ENCODE measurements around the gene ENTPD2.

Gene ENTPD2

DNA sequence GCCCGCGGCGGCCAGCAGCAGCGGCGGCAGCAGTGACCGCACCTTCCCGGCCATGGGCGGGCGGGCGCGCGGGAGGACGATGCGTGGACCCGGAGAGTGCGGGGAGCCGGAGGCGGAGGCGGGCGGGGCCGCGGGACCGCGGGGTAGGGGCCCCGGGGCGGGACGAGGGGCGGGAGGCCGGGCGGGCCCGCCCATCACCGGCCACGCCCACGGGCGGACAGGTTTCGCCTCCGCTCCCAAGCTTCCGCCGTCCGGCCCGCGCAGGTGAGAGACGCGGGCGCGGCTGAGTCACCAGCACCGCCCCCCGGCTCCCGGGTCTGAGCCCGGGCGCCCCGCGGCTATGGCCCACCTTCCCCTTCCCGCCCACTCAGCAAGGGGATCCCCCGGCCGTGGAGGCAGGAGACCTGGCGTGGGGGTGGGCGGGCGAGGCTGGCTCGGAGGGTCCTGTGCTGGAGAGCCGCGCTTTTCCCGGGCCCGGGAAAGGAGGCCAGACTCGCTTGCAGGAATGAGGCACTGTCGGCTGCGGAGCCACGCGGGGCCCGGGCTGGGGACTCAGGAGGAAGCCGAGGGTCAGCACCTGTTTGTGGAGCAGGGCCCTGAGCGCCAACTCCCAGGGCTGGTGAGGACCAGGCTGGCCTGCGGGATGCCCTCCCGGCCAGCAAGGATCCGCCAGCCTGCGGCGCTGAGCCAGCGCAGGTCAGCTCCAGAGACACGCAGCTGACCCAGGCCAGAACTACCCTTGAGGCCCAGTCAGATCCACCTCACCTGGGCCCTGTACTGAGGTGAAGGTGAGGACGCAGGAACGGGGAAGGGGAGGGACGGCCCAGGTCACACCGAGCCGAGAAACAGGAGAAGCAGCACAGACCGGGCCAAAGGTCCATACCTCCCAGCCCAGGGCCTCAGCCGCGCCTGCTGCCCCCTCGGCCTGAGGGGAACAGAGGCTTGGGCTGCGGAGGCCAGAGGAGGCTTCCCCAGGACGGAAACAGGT, at the start of gene ENTPD2:
Gene ENTPD2 (minus strand): TSS at position 118 of the 988 bp plus-strand sequence. CDS start 64 bp downstream, at position 54.
- DNase-seq, result no peak

DNA sequence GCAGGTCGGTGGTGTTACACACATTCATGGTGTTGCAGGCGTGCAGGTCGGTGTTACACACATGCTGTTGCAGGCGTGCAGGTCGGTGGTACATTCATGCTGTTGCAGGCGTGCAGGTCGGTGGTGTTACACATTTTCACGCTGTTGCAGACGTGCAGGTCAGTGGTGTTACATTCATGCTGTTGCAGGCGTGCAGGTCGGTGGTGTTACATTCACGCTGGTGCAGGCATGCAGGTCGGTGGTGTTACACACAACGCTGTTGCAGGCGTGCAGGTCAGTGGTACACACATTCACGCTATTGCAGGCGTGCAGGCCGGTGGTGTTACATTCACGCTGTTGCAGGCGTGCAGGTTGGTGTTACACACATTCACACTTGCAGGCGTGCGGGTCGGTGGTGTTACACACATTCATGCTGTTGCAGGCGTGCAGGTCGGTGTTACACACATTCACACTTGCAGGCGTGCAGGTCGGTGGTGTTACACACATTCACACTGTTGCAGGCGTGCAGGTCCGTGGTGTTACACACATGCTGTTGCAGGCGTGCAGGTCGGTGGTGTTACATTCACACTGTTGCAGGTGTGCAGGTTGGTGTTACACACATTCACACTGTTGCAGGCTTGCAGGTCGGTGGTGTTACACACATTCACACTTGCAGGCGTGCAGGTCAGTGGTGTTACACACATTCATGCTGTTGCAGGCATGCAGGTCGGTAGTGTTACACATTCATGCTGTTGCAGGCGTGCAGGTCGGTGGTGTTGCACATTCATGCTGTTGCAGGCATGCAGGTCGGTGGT, 49.5 kb upstream of the ENTPD2 start:
- no peak for DNase-seq

DNA sequence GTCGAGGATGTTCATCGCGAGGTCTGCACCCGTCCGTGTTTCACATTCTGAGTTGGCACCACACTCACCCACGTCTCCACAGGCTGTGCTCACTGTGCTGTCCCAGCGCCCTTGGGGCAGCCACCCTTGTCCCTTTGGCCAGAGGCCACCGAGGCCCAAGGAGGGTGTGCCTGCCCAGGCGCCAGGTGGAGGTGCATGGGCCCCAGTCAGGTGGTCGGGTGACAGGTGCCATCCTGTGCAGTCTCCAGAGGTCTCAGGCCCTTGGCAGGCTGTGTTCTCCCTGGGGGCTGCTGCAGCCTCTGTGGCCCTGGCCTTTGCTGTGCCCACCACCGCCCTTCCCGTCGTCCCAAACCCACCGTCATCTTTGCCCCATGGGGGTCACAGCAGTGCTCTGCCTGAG, 45.4 kb upstream of the ENTPD2 start:
- no peak for DNase-seq

DNA sequence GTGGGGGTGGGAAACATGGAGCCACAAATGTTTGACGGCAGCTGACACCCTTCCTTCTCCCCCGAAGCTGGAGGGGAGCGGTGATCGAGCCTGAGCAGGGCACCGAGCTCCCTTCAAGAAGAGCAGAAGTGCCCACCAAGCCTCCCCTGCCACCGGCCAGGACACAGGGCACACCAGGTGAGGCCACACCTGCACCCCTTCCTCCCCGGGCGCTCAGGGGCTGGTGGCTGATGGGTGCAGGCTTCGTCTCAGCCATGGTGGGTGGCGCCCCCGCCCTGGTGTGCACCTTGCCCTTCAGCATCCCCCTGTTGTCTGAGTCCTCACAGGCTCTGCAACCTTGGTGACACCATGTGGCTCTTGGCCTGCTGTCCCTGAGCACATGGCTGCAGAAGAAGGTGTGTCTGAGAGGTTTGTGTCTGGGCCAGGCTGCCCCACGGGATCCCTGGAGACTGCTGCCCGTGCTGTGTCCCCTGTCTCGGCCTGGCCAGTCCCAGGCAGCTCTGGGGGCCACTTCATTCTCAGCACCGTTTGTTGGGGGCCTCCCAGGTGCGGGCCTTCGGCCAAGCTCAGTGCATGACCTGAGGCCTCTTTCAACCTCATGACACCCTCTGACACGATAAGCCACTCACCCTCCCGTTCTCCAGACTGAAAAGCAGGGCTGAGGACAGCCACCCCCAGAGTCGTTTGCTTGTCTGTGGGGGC, 44.1 kb upstream of the ENTPD2 start:
- DNase-seq, result no peak

DNA sequence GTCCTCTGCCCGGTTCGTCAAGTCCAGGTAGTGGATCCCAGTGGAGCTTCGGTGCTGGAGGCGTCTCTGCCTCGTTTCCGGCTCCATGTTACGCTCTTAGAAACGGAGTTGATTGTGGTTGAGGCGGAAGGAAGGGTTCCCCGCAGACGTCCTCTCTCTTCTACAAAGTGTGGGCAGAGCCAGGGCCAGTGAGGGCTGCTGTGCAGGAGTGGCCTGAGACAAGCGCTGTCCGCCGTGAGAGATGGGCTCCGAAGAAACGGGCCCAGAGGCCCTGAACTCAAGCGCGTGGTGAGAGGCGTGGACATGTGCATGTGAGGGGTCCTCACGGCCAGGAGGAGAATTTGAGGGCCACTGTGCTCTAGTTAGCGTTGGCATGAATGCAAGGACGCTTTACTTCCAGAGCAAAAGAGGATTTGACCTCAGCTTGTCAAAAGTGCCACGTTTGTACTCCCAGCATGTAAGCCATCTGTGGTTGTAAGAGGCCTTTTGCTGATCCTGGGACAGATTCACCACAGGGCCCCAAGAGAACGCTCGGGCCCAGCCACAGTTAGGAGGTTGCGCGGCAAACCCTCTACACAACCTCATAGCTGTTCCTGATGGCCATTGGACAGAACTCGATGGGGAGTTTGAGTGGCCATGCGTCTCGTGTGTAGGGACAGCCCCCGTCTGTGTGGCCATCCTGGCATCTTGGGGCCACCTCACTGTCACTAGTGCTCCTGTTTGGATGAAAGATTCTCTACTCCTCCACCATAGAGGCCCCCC, 43.1 kb upstream of the ENTPD2 start:
- no peak for DNase-seq

DNA sequence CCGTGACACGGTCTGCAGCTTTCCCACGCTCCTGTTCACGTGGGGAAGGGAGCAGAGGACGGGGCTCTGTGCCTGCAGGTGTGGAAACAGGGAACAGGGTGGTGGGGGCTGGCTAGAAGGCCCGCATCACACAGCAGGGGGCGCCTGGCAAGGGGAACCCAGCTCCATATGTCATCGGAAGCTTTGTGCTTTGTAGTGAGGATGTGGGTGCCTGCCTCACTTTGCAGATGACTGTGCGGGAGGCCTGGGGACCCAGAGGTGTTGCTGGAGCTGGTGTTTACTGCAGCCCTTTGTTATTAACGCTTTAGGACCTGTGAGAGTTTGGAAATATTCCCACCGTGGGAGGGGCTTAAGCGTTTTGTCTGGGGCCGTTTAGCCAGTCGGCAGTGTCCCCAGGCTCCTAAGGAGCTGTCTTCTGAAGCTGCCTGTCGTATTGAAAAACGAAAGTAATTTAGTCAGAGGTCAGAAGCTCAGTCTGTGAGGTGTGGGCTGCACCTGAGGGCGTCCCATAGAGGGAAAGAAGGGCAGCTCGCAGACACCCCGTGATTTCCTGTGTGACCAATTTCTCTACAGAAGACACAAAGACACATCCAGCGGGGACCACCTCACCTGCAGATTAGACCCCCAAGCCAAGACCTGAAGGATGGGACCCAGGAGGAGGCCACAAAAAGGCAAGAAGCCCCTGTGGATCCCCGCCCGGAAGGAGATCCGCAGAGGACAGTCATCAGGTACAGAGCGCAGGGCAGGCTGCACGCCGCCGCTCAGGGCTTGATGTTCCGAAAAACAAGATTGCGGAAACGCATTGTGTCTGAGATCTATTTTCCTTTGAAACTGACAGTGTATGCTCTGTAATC, 42.0 kb upstream of the ENTPD2 start:
- no peak for DNase-seq

DNA sequence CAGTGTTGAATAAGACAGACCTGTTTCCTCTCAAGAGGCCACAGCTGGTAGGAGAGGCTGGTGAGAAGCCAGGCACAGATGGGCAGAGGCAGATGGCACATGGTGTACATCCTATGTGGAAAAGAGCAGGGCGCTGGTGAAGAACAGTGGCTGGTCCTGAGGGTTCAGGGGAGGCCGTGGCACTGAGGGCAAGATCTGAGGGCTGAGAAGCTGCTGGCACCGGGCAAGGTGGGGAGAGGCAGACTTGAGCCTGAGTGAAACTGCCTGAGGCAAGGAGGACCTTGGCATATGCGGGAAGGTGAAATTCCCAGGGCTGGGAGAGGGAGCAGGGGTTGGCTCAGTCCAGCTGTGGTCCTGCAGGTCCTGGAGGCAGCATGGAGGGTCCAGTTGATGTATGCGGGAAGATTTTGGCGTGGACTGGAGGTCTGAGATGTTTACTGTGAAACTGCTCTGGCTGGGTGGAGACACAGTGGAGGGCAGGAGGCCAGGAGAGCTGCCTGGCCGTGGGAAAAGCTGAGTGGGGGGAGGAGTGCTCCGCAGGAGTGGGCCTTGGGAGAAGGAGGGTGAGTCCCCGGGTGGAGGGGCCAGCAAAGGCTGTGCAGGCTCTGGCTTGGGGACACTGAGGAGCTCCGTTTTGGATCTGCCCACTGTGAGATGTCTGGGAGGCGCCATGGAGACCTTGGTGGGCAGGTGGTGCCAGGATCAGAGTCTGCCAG, 35.5 kb upstream of the ENTPD2 start:
- DNase-seq, result no peak

DNA sequence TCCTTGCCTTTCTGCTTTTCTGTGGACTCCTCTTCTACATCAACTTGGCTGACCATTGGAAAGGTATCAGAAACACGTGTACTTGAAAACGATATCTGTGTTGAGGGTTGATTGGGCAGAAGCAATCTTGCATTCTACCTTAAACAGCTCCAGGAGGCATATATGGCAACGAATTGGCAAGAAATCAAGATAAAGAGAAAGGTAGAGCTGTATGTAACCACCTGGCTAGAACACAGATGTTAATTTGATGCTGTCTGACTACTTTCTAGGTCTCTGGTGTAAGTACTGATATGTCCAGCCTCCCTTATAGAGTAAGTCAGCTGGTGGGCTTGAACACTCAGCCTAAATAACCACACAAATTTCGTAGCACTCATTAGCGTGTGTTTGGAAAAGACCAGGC, 34.3 kb upstream of the ENTPD2 start:
- peak; percentile 7 for DNase-seq

DNA sequence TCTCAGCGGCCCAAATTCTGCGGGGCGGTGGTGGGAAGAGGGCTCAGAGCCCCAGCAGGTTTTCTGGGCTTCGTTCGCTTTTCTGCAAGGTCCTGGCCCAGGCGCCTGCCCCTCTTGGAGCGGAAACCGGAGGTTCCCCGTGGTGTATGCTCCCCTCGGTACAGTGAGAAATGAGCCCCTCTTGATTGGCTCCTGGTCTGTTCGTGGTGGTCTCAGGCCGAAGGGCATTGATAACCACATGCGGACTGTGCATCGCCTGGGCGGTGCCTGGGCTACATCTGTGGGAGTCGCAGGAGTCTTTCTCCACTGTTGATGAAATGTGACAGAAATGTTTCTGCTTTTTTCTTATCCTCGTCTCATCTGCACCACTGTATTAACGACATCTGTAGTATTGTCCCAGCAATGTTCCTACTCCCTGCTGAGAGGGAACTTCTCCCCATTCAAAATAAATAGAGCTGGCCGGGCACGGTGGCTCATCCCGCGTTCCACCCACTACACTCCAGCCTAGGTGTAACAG, 33.6 kb upstream of the ENTPD2 start:
- no peak for DNase-seq

DNA sequence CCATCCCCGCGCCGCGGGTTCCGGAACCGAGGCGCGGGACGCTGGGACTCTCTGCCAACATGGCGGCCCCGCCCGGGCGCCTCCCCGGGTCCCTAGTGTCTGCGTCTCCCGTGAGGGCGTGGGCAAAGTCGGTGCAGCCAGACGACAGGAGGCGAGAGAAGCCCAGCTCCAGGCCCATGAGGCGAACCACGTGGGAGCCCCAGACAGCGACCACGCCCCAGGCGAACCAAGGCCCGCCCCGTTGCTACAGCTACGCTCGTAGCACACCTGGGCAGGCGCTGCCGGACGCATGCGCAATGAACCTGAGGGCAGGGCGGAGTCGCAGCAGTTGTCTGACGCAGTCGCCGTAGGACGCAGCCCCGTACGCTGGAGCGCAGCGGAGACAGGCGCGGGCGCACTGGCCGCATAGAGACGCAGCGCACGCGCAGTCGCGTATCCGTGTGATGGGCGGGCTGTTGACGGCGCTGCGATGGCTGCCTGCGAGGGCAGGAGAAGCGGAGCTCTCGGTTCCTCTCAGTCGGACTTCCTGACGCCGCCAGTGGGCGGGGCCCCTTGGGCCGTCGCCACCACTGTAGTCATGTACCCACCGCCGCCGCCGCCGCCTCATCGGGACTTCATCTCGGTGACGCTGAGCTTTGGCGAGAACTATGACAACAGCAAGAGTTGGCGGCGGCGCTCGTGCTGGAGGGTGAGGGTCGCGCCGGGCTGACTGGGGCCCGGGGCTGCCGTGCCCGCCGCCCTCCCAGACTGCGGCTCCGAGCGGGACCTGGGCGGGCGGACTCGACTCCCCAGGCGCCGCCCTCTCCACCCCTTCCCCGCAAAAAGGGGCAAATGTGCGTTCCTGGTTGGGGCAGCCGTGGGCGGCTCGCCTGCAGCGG, 32.9 kb upstream of the ENTPD2 start, which contains the start of gene MAN1B1:
Gene MAN1B1 (plus strand): TSS at position 455 of the 878 bp plus-strand sequence. CDS start 15 bp downstream, at position 470.
- DNase-seq, result peak; percentile 90

DNA sequence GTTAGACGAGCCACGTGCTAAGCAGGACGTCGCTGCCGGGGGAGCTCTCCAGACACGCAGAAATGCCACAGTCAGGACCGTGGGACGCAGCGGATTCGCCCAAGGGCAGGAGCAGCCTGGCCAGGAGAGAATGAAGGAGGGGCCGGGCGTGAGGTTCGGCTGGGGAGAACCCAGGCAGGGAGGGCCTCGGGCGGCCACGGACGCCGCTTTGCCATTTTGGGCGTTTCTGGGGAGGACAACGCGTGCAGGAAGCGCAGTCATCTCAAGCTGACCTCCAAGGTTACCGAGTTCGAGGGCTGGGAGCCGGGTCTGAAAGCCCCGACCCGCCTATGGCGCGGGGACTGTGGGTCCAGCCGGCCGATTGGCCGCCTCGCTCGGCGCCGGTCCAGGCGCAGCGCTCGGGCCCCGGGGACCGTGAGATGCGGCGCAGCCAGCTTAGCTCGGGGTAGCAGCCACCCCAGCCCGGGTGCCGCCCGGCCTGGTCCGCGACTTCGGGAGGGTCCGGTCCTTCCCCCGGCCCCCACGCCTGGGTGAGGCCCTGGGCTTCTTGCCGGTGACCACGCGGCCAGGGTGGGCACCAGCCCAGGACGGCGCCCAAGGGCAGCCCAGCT, 32.2 kb upstream of the ENTPD2 start:
- DNase-seq, result no peak

DNA sequence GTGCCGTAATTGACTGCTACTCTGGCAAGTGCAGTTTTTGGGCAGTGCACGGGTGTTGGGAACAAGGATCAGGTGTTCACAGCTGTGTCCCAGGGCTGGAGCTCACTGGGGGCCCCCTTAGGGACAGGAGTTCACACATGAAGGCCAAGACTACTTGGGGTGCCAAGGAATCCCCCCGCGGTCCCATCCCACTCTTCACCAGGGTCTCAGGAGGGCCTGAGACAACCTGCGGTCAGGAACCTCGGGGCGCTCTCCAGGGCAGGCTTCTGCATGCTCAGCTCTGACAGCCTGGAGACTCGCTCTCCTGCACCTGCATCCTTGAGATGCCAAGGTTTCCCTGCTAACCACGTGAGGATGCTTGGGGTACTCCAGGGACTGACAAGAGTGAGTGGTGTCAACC, 30.7 kb upstream of the ENTPD2 start:
- DNase-seq, result no peak

DNA sequence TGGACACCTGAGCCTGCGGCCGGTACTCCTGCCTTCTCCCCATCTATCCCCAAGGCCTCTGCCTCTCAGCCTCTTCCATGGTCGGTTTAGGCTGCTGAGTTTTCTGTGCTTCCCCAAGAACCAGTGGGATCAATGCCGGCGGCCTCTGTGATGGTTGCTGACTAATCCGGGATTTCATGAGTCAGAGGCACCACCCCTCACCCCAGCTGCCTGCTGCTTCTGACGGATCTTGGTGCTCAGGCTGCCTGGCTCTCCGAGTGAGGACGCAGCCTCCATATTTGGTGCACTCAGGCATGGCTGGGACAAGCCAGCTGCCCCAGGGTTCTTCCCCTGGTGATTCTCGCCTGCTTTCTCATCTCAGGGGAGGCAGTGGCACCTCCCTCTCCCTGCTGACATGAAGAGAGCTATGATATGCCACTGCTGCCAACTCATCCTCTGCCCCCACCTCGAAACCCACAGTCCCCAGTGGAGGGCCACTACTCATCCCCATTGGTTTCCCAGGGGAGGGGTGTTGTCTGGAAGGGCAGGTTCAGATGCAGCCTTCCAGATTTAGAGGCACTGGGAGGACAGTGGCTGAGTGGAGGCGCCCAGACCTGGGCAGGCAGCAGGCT, 29.6 kb upstream of the ENTPD2 start:
- no peak for DNase-seq

DNA sequence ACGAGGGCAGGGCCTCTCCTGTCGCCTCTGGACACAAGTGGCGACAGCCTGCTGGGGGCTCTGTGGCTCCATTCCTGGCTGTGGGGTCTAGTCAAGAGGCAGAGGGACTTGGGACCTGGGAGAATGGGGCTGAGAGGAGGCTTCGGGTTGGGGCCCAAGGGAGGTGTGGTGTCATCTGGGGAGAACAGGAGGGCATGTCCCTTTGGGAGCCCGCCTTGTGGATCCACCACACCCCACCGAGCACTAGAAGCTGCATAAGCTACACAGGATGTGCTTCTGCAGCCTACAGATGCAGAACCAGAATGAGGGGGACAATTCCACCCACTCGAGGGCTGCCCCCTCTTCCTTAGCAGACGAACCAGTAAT, 29.0 kb upstream of the ENTPD2 start:
- DNase-seq, result no peak

DNA sequence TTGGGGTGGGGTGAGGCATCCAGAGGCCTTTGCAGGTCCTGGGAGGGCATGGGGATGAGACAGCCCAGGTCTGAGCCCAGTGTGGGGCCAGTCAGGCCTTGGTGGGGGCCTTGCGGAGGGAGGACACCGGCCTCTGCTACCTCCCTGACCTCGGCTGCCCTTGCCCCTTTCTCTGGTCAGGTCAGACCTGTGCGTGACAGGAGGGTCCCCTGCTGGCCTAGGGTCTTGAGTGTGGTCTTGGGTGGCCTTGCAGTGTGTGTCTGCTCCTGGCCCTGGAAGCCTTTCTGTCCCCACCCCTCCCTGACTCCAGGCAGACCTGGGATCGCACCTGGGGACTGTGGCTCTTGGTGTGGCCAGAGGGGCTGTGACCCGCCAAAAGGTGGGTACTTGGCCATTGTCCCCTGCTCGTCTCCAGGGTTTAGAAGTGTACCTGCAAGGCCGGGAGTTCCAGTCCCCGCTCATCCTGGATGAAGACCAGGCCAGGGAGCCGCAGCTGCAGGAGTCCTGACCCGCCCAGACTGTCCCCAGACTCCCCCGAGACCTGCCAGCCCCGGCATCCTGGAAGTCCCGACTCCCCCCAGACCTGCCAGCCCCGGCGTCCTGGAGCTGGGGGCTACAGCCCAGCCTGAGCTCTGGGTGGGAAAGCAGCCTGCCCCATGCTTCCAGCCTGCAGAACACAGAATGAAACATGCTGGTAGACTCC, 28.5 kb upstream of the ENTPD2 start:
- DNase-seq, result no peak

DNA sequence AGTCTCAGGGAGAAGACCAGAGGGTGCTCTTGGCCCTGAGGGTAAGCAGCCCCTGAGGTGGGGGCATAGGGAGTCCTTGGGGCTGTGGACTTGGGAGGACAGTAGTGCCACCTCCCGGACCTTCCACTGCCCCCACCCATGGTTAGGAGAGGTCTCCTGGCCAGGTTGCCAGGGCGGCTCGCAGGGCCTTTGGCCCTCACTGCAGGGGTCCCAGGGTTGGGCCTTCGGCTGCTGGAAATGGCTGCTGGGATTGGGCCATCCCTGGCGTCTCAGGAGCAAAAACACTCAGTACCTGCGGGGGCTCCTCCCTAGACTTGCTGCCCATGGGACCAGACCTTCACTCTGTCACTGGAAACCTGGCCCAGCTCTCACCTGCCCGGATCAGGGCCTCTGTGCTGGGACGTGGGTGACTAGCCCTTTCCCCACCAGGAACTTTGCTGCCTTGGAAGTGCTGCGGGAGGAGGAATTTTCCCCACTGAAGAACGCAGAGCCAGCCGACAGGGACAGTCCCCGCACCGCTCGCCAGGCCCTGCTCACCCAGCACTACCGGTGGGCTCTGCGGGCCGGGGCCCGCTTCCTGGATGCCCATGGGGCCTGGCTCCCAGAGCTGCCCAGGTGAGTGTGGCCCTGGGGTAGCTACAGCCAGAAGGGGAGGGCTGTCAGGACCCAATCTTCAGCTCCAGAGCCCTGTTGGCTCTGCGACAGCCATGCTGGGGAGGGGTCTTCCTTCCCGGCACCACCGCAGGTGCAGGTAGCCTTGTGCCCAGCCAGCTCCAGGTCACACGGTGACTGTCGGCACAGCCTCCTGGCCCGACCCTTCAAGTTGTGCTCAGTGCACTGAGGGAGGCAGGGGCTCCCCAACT, 26.6 kb upstream of the ENTPD2 start:
- no peak for DNase-seq

DNA sequence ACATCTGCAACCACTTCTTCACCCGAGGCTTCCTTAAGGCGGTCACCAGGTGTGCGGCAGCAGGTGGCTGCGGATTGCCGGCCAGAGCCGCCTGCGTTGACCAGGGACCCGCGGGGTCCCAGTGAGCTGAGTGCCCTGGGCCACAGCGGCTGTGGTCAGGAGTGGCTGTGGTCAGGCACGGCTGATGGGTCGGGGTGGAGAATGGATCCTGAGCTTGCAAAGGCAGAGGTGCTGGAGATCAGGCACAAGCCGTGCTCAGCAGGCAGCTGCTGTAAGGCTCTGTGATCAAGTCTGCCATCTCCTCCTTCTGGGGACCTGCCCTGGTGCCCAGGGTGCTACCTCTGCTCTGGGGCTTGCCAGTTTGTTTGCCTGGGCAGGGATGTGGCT, 25.5 kb upstream of the ENTPD2 start:
- DNase-seq, result no peak
